K562 (cell line): ENCODE results near the gene MAD1L1.

Source experiments
- CUX1 ChIP-seq: fragments of 200-800 bp; sonication (Bioruptor generic); IDR thresholded peaks from 2 replicates; pipeline ENCODE4 v1.6.1; 2016; ENCODE audit warnings: missing genetic modification characterization, missing compliant biosample characterization
- ZNF133 ChIP-seq: fragments of 250-450 bp; sonication (Bioruptor Pico); IDR thresholded peaks from 2 replicates; pipeline ENCODE4 v1.4.0; 2020; ENCODE audit warnings: mild to moderate bottlenecking

GRCh38 chr7:2068693-2069471 is 163.9 kb downstream of the MAD1L1 start:
- TF ChIP-seq ZNF133 (CRISPR knock-in tag), result no peak
- TF ChIP-seq CUX1 (CRISPR knock-in tag), result no peak
